ENCODE results near the gene CIC. TPM values are rescaled to one million over a fixed set of nuclear protein-coding genes. Genes with fewer than 3 reads are reported as not detected.

The CIC gene
- total RNA-seq (2022) (66.9 and 67.9 TPM in 2 replicates), Bru-seq, nascent RNA (percentile 61 among the genes with signal in this experiment), BruChase-seq, experiment 1, labeled RNA remaining after a 6-hour chase (percentile 71 among the genes with signal in this experiment), BruChase-seq, experiment 2, labeled RNA remaining after a 2-hour chase (percentile 67 among the genes with signal in this experiment)
- long read RNA-seq, partial matches to known transcripts: 19 of 42 reads
- long read RNA-seq, other reads (novel, unspliced or antisense): 19 of 42 reads

DNA sequence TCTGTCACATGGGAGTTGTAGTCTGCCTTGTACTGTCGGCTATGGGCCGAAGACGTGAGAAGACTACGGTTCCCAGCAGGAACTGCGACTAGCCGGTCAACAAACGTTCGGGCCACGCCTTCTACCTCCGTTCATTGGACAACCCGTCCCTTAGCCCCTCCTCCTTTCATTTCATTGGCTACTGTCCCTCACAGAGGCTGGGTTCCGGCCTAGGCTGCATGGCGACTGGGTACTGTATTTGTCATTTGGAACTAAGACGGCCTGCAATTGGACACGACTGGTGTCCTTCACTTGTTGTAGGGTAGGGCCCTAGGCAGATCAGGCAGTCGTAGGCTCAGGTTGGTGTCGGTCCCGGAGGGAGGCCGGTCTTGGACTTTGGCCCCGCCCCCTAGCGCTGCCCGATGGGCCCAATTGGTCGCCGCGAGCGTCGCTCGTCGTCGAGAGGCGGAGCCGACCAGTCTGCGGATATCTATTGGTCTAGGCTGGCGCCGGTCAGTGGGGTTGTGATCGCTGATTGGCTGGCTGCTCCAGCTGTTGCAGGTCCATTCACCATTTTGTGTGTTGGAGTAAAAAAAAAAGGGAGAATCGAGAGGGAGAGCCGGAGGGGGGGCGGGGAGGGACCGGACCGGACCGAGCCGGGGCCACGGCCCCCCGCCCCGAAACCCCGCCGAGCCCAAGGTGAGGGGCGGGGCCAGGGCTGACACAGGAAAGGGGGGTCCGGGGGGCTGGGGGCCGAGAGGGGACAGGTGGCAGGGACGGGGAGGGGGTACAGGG lies at the start of gene CIC:
TSS of gene CIC (plus strand) at position 549 of the 774 bp plus-strand sequence. CDS start 2,532 bp downstream, outside the sequence.
- BruUV-seq (replicated peaks): TSS peak; percentile 80
- no peak for TF ChIP-seq CTCF (IDR thresholded peaks at IDR 0.05; ENCODE audit: unreplicated experiment)
- DNase-seq (ENCODE audit: unreplicated experiment): peak; percentile 100
- Mint-ChIP-seq H3K4me3 (ENCODE audit: unreplicated experiment) (no peak within 1 kb of the TSS), H3K4me1 (ENCODE audit: insufficient read depth, unreplicated experiment) (peaks cover 23% of the 10 kb centered on the region), H3K27ac (ENCODE audit: low read depth, unreplicated experiment) (no peak within 1 kb of the TSS), H3K27me3 (ENCODE audit: insufficient read depth, unreplicated experiment) (no peaks in the 10 kb centered on the region), H3K36me3 (ENCODE audit: insufficient read depth, unreplicated experiment) (peaks cover 16% of the 10 kb centered on the region), H3K9me3 (ENCODE audit: unreplicated experiment) (no peaks in the 10 kb centered on the region)
- ChIA-PET CTCF (interaction anchor here (2.1 kb wide), 1 partner anchor 10 kb away, joined by 20 read pairs; no protein-coding TSS in a partner anchor), POLR2A (interaction anchor here (3.2 to 4.1 kb wide), 4 partner anchors 12 to 25 kb away, joined by 10 to 66 read pairs (median 39); partner anchors contain the start of genes ERF and GSK3A)
- intact Hi-C loops (cut with micrococcal nuclease): loop anchor here (1.0 to 2.0 kb wide), 2 partner anchors 14 kb away; partner anchors contain the start of gene ERF

DNA sequence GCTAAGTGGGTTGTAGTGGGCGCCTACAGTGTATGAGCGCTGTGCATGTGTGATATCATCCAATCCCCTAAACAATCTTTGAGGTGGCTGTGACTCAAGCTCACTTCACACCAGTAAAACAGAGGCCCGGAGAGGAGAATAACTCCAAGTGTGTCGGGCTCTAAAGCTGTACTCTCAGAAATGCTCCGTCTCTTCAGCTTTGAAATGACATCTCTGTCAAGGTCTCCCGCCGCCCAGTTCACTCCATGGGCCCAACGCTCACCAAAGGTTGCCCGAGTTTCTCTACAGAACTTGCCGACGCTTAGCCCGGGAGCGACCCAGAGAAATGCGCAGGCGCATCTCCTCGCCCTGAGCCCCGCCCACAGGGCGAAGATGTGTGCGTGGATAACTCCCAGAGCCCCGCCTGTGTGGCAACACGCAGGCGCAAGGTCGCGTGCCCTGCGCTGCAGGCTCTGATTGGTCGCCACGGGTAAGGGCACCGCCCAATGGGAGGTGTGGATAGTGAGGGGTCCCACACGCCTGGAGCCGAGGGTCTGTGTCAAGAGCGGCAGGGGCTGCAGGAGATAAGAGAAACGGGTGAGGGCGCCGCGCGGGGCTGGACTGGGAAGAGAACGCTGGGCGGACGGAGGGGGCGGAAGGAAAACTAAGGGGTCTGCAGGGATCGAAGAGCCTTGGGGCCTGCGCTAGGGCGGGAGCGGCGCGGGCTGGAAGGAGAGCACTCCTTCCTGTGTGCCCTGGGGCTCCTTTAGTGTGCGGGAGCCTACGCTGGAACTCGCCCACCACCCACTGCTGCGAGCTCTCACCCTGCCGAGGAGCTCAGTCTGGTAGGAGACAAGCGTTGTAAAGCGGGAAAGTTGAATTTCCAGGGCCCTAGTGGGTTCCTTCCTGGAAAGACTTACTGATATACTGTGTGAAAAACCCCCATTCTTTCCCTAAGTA lies 49.0 kb upstream of the CIC start, which contains the start of gene ZNF526:
TSS of gene ZNF526 (plus strand) at position 501 of the 939 bp plus-strand sequence. CDS start 4,092 bp downstream, outside the sequence.
- DNase-seq (ENCODE audit: unreplicated experiment): peak; percentile 98
- Mint-ChIP-seq H3K9me3 (ENCODE audit: unreplicated experiment) (no peaks in the 10 kb centered on the region), H3K4me3 (ENCODE audit: unreplicated experiment) (peak within 1 kb of the TSS; percentile 91), H3K4me1 (ENCODE audit: insufficient read depth, unreplicated experiment) (peaks cover 24% of the 10 kb centered on the region), H3K27ac (ENCODE audit: low read depth, unreplicated experiment) (peak within 1 kb of the TSS; percentile 86), H3K36me3 (ENCODE audit: insufficient read depth, unreplicated experiment) (peaks cover 37% of the 10 kb centered on the region), H3K27me3 (ENCODE audit: insufficient read depth, unreplicated experiment) (no peaks in the 10 kb centered on the region)
- intact Hi-C loops (cut with micrococcal nuclease): no loop called here
- BruUV-seq (replicated peaks): TSS peak; percentile 79
- ChIA-PET POLR2A (interaction anchor here (0.7 to 4.0 kb wide), 10 partner anchors 10 to 60 kb away, joined by 3 to 50 read pairs (median 4); partner anchors contain the start of gene GSK3A), CTCF (interaction anchor here (0.6 to 1.6 kb wide), 4 partner anchors 10 to 112 kb away, joined by 3 to 8 read pairs (median 4); no protein-coding TSS in a partner anchor)
- no peak for TF ChIP-seq CTCF (IDR thresholded peaks at IDR 0.05; ENCODE audit: unreplicated experiment)

DNA sequence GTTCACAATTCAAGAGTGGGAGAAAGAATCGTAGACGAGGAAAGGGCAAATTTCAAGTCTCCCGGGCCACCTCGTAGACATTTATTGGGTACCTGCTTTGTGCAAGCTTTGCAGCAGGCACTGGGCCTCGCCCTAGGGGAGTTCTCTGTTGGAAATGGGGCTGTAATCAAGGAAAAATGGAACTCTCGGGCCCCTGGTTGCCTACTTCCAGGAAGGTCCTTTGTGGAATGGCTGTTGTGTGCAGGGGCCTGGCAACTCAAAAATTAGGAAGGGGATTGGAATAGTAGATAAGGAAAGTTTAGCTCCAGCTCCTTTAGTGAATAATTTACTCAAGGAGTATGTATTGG lies 48.3 kb upstream of the CIC start:
- ChIA-PET POLR2A (interaction anchor here (0.6 to 4.0 kb wide), 8 partner anchors 19 to 58 kb away, joined by 3 to 50 read pairs (median 4); partner anchors contain the start of gene GSK3A), CTCF (interaction anchor here (0.6 to 1.6 kb wide), 2 partner anchors 112 to 1470 kb away, joined by 3 to 8 read pairs; partner anchors contain the start of gene ACTMAP)
- Mint-ChIP-seq H3K27ac (ENCODE audit: low read depth, unreplicated experiment) (peak overlapping the region; percentile 86), H3K27me3 (ENCODE audit: insufficient read depth, unreplicated experiment) (no peaks in the 10 kb centered on the region), H3K4me1 (ENCODE audit: insufficient read depth, unreplicated experiment) (peaks cover 22% of the 10 kb centered on the region), H3K4me3 (ENCODE audit: unreplicated experiment) (peak overlapping the region; percentile 91), H3K36me3 (ENCODE audit: insufficient read depth, unreplicated experiment) (peaks cover 34% of the 10 kb centered on the region), H3K9me3 (ENCODE audit: unreplicated experiment) (no peaks in the 10 kb centered on the region)
- BruUV-seq (replicated peaks): no TSS peak
- DNase-seq (ENCODE audit: unreplicated experiment): no peak
- intact Hi-C loops (cut with micrococcal nuclease): no loop called here
- TF ChIP-seq CTCF (IDR thresholded peaks at IDR 0.05; ENCODE audit: unreplicated experiment): no peak
